Panc1 (cell line): ENCODE data around the gene INPP5F. TPM values are rescaled to one million over a fixed set of nuclear protein-coding genes. Genes with fewer than 3 reads are reported as not detected.

Experiments
- ATAC-seq: fragments of 200-7000 bp; cut with Tn5 transposase; 2 replicates; pipeline ENCODE4 v1.9.1; 2020; ENCODE audit warnings: mild to moderate bottlenecking, moderate library complexity
- BruUV-seq: library from RNA; stranded (reverse); fragments of 400-500 nt; replicated peaks from 2 replicates; lab custom pipeline; 2021; lab: Mats Ljungman, UMichigan
- CTCF ChIA-PET: fragments of 300-600 bp; sonication (Branson Sonifier 250); formaldehyde crosslinking; loops from one replicate; lab custom pipeline; 2022; ENCODE audit warnings: antibody characterized with exemption; lab: Charles Lee
- POLR2A ChIA-PET: fragments of 300-600 bp; sonication (Branson Sonifier 250); formaldehyde crosslinking; loops from one replicate; lab custom pipeline; 2022; ENCODE audit warnings: antibody characterized with exemption; lab: Charles Lee
- DNase-seq: peaks from one replicate; pipeline ENCODE4 v3.0.0-alpha.2; 2010; ENCODE audit warnings: low read depth, low spot score
- H3K27ac ChIP-seq: 2 replicates; pipeline ENCODE4 v1.5.1; 2011; ENCODE audit warnings: mild to moderate bottlenecking, low read length, inconsistent platforms
- H3K27me3 ChIP-seq: fragments of 200-500 bp; sonication (Bioruptor generic); 2 replicates; pipeline ENCODE4 v1.6.0; 2014; ENCODE audit warnings: low read length, inconsistent platforms; ENCODE audit not compliant: control insufficient read depth, insufficient read depth
- H3K36me3 ChIP-seq: fragments of 200-500 bp; sonication (Bioruptor generic); 2 replicates; pipeline ENCODE4 v1.5.1; 2014; ENCODE audit warnings: inconsistent platforms, mild to moderate bottlenecking, low read length, moderate library complexity; ENCODE audit not compliant: control insufficient read depth, insufficient read depth
- H3K4me1 ChIP-seq: 2 replicates; pipeline ENCODE4 v1.5.1; 2011; ENCODE audit warnings: inconsistent platforms, mild to moderate bottlenecking, low read length, moderate library complexity; ENCODE audit not compliant: control insufficient read depth, insufficient read depth
- H3K4me3 ChIP-seq, 2 experiments: 2 replicates each; pipeline ENCODE4 v1.5.1; 2011 to 2012; ENCODE audit warnings: low read depth in 2 of 2, low read length in 2 of 2, mild to moderate bottlenecking in 2 of 2, inconsistent platforms in 1 of 2, moderate library complexity in 1 of 2
- H3K9me3 ChIP-seq: fragments of 200-500 bp; sonication (Bioruptor generic); 2 replicates; pipeline ENCODE4 v1.5.1; 2014; ENCODE audit warnings: low read depth, mild to moderate bottlenecking, inconsistent platforms, low read length, moderate library complexity; ENCODE audit not compliant: control insufficient read depth, insufficient read depth
- POLR2AphosphoS5 ChIP-seq: IDR thresholded peaks from 2 replicates; pipeline ENCODE4 v1.6.1; 2012; ENCODE audit warnings: mild to moderate bottlenecking, low read depth, low read length, moderate library complexity
- SIN3A ChIP-seq: IDR thresholded peaks from 2 replicates; pipeline ENCODE4 v1.6.1; 2012; ENCODE audit warnings: low read depth, mild to moderate bottlenecking, low read length, moderate library complexity, borderline replicate concordance; ENCODE audit not compliant: insufficient read depth
- TCF7L2 ChIP-seq: IDR thresholded peaks from 2 replicates; pipeline ENCODE4 v1.6.1; 2011; ENCODE audit warnings: mild to moderate bottlenecking, low read depth, low read length, inconsistent platforms
- in situ Hi-C: cut with HindIII; loops from 2 replicates; pipeline ENCODE4 v1.10.0; 2016; ENCODE audit warnings: low sequenced_read_pairs, low pct_unique_long_range_greater_than_20kb
- intact Hi-C: fragments of 100-400 bp; cut with micrococcal nuclease; formaldehyde crosslinking; loops from one replicate; pipeline ENCODE4 v1.10.0; 2022; ENCODE audit not compliant: unreplicated experiment
- total RNA-seq: library from RNA; stranded (reverse); gene quantifications from one replicate; pipeline ENCODE4 v1.2.1, GENCODE V29; 2021; ENCODE audit not compliant: unreplicated experiment
- TF ChIP-seq, protein P1 (sequence below): fragments of 450-650 bp; IDR thresholded peaks from 2 replicates; pipeline ENCODE4 v1.5.1; 2017; ENCODE audit warnings: mild to moderate bottlenecking
- TF ChIP-seq, protein P2 (sequence below), 2 experiments: IDR thresholded peaks; 2 replicates each; pipeline ENCODE4 v1.6.1; 2011 to 2012; ENCODE audit warnings: low read depth in 2 of 2, control low read depth in 1 of 2, low read length in 1 of 2, mild to moderate bottlenecking in 1 of 2, moderate library complexity in 1 of 2; ENCODE audit not compliant: insufficient read depth in 1 of 2

INPP5F gene
- total RNA-seq, 1 experiment from 2014 or later, result 26.7 TPM

DNA sequence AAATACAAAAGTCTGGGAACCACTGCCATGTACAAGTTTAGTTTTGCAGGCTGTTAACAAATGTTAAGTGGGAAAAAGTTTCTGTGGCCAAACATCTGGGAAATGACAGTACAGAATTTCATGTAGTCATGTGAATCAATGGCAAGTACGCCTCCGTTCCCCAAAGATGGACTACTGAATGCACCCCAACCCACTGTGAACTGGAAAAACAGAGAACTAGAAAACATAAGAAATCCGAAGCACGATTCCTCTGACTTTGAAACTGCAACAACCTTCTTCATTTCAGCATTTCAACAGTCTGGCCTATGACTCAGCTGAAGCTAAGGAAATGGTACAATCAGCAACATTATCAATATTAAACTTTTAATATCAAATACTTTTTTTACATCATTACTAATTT is 105.0 kb downstream of the INPP5F start:
- intact Hi-C loops, result no loop called here
- ATAC-seq, result no peak
- TF ChIP-seq, protein P1, sequence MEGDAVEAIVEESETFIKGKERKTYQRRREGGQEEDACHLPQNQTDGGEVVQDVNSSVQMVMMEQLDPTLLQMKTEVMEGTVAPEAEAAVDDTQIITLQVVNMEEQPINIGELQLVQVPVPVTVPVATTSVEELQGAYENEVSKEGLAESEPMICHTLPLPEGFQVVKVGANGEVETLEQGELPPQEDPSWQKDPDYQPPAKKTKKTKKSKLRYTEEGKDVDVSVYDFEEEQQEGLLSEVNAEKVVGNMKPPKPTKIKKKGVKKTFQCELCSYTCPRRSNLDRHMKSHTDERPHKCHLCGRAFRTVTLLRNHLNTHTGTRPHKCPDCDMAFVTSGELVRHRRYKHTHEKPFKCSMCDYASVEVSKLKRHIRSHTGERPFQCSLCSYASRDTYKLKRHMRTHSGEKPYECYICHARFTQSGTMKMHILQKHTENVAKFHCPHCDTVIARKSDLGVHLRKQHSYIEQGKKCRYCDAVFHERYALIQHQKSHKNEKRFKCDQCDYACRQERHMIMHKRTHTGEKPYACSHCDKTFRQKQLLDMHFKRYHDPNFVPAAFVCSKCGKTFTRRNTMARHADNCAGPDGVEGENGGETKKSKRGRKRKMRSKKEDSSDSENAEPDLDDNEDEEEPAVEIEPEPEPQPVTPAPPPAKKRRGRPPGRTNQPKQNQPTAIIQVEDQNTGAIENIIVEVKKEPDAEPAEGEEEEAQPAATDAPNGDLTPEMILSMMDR, result no peak
- TF ChIP-seq, protein P2, sequence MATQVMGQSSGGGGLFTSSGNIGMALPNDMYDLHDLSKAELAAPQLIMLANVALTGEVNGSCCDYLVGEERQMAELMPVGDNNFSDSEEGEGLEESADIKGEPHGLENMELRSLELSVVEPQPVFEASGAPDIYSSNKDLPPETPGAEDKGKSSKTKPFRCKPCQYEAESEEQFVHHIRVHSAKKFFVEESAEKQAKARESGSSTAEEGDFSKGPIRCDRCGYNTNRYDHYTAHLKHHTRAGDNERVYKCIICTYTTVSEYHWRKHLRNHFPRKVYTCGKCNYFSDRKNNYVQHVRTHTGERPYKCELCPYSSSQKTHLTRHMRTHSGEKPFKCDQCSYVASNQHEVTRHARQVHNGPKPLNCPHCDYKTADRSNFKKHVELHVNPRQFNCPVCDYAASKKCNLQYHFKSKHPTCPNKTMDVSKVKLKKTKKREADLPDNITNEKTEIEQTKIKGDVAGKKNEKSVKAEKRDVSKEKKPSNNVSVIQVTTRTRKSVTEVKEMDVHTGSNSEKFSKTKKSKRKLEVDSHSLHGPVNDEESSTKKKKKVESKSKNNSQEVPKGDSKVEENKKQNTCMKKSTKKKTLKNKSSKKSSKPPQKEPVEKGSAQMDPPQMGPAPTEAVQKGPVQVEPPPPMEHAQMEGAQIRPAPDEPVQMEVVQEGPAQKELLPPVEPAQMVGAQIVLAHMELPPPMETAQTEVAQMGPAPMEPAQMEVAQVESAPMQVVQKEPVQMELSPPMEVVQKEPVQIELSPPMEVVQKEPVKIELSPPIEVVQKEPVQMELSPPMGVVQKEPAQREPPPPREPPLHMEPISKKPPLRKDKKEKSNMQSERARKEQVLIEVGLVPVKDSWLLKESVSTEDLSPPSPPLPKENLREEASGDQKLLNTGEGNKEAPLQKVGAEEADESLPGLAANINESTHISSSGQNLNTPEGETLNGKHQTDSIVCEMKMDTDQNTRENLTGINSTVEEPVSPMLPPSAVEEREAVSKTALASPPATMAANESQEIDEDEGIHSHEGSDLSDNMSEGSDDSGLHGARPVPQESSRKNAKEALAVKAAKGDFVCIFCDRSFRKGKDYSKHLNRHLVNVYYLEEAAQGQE (IDR thresholded peaks at IDR 0.05; ENCODE audit: insufficient read depth in 1 of 2, low read depth in 2 of 2, low read length in 1 of 2), result no peak
- TF ChIP-seq TCF7L2, result no peak
- no peak for TF ChIP-seq POLR2AphosphoS5
- no peak for TF ChIP-seq SIN3A
- no peaks in the 10 kb centered on the region for H3K9me3 ChIP-seq
- BruUV-seq, result no TSS peak
- no peak overlapping the region for H3K4me3 ChIP-seq
- no peaks in the 10 kb centered on the region for H3K4me1 ChIP-seq
- H3K27me3 ChIP-seq, result no peaks in the 10 kb centered on the region
- DNase-seq, result no peak
- no peak overlapping the region for H3K27ac ChIP-seq
- in situ Hi-C loops, result no loop called here
- CTCF ChIA-PET, result no interaction called here
- H3K36me3 ChIP-seq, result peaks cover 59% of the 10 kb centered on the region
- POLR2A ChIA-PET, result no interaction called here

DNA sequence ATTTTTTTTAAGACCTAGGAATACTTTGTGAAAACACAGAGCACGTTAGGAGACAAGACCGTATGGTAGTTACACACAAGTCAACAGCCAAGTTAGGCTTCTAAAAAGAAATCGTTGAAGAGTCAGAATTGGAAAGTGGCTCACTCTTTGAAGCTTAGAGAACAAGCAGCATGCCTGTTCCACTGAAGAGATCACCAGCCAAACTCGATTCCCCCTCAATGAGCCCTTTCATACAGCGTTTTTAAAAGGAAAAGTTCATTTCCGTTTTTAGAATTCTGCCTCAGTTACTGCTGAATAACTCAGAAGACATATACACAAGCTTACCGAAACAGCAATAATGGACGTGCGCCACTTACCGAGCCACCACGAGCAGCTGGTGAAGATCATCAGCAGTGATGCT is 105.8 kb downstream of the INPP5F start:
- Histone ChIP-seq H3K4me3 (no peak overlapping the region), H3K36me3 (peaks cover 63% of the 10 kb centered on the region), H3K27me3 (no peaks in the 10 kb centered on the region), H3K4me1 (no peaks in the 10 kb centered on the region), H3K27ac (no peak overlapping the region), H3K9me3 (no peaks in the 10 kb centered on the region)
- POLR2A ChIA-PET, result no interaction called here
- no TSS peak for BruUV-seq
- TF ChIP-seq POLR2AphosphoS5, result no peak
- TF ChIP-seq, protein P2 (IDR thresholded peaks at IDR 0.05; ENCODE audit: insufficient read depth in 1 of 2, low read depth in 2 of 2, low read length in 1 of 2), result no peak
- TF ChIP-seq, protein P1, result no peak
- TF ChIP-seq TCF7L2, result no peak
- no peak for TF ChIP-seq SIN3A
- in situ Hi-C loops (no loop called here), intact Hi-C loops (no loop called here)
- CTCF ChIA-PET, result no interaction called here
- no peak for ATAC-seq
- DNase-seq, result no peak
